Peyer's patch (tissue), 4 donors: ENCODE measurements around the gene FITM1. TPM values are rescaled to one million over a fixed set of nuclear protein-coding genes. Genes with fewer than 3 reads are reported as not detected.

Experiments
- DNase-seq, 3 donors: peaks; one replicate each; pipeline ENCODE4 v3.0.0-alpha.2; 2017 to 2019
- H3K27ac ChIP-seq, 4 donors: fragments of 200-600 bp; sonication (generic); one replicate each; pipeline ENCODE4 v1.5.1; 2016 to 2019
- H3K27me3 ChIP-seq, 2 donors: fragments of 200-600 bp; sonication (generic); one replicate each; pipeline ENCODE4 v1.5.1; 2019
- H3K36me3 ChIP-seq, 3 donors: fragments of 200-600 bp; sonication (generic); one replicate each; pipeline ENCODE4 v1.5.1; 2016 to 2019
- H3K4me1 ChIP-seq, 4 donors: fragments of 200-600 bp; sonication (generic); one replicate each; pipeline ENCODE4 v1.5.1; 2016 to 2019
- H3K4me3 ChIP-seq, 4 donors: fragments of 200-600 bp; sonication (generic); 1 replicate in 3 of 4; 2 replicates in 1 of 4; pipeline ENCODE4 v1.5.1; 2016 to 2019; ENCODE audit warnings: mild to moderate bottlenecking in 1 of 4
- H3K9me3 ChIP-seq, 4 donors: fragments of 200-600 bp; sonication (generic); one replicate each; pipeline ENCODE4 v1.5.1; 2016 to 2019; ENCODE audit warnings: mild to moderate bottlenecking in 1 of 4
- CTCF ChIP-seq, 6 experiments: fragments of 450-650 bp in 4 of 6; fragments of 200-600 bp in 2 of 6; sonication (generic) in 1 of 6; IDR thresholded peaks; one replicate each; pipeline ENCODE4 v1.5.1; 2017 to 2019; ENCODE audit warnings: antibody characterized with exemption in 6 of 6, mild to moderate bottlenecking in 3 of 6, moderate library complexity in 1 of 6
- POLR2A ChIP-seq, 2 donors: fragments of 450-650 bp; IDR thresholded peaks; one replicate each; pipeline ENCODE4 v1.5.1; 2017; ENCODE audit warnings: antibody characterized with exemption in 2 of 2, mild to moderate bottlenecking in 2 of 2, moderate library complexity in 2 of 2
- total RNA-seq, 4 donors: library from RNA; depleted of rRNA; stranded (reverse); fragments of >200 nt; gene quantifications; one replicate each; pipeline ENCODE4 v1.1.0, GENCODE V29; 2016

Gene FITM1
- total RNA-seq, 4 donors from 2014 or later = 2.6 to 11.3 (median 3.9) TPM; not detected in 1

GRCh38 chr14:24094841-24095270 lies 35.6 kb upstream of the FITM1 start:
- TF ChIP-seq POLR2A (IDR thresholded peaks at IDR 0.05) = no peak
- no peak for TF ChIP-seq CTCF (IDR thresholded peaks at IDR 0.05)
- Histone ChIP-seq H3K27ac (peak overlapping the region; percentile 94 to 100 (median 98)), H3K9me3 (no peaks in the 10 kb centered on the region), H3K4me3 (peak overlapping the region; percentile 72 to 96 (median 90)), H3K27me3 (no peaks in the 10 kb centered on the region), H3K36me3 (peaks cover 0 to 28% (median 0%) of the 10 kb centered on the region in 3 donors), H3K4me1 (peaks cover 7 to 28% (median 15%) of the 10 kb centered on the region in 4 donors)
- DNase-seq = peak in 2 of 3 donors; percentile 30 to 58

- Histone ChIP-seq H3K36me3 (peaks cover 0 to 34% (median 0%) of the 10 kb centered on the region in 3 donors), H3K27me3 (no peaks in the 10 kb centered on the region), H3K27ac (peak overlapping the region; percentile 94 to 100 (median 98)), H3K4me1 (peaks cover 7 to 28% (median 15%) of the 10 kb centered on the region in 4 donors), H3K9me3 (no peaks in the 10 kb centered on the region), H3K4me3 (peak overlapping the region; percentile 72 to 96 (median 90))
- TF ChIP-seq POLR2A (IDR thresholded peaks at IDR 0.05) (peak; percentile 92 to 96), CTCF (IDR thresholded peaks at IDR 0.05) (no peak)
- peak; percentile 84 to 94 (median 94) for DNase-seq
Observed at GRCh38 chr14:24095271-24096068, 35.0 kb upstream of the FITM1 start.

GRCh38 chr14:24096545-24097181 lies 33.8 kb upstream of the FITM1 start:
- H3K4me1 ChIP-seq = peaks cover 7 to 20% (median 11%) of the 10 kb centered on the region in 4 donors
- peak in 1 of 3 donors; percentile 42 for DNase-seq
- H3K27ac ChIP-seq = peak overlapping the region in 1 of 4 donors; percentile 15

GRCh38 chr14:24098229-24098926 lies 32.1 kb upstream of the FITM1 start:
- Histone ChIP-seq H3K4me1 (peaks cover 4 to 17% (median 8%) of the 10 kb centered on the region in 4 donors), H3K9me3 (no peaks in the 10 kb centered on the region), H3K36me3 (peaks cover 0 to 63% (median 0%) of the 10 kb centered on the region in 3 donors), H3K4me3 (no peak overlapping the region), H3K27me3 (no peaks in the 10 kb centered on the region), H3K27ac (no peak overlapping the region)
- DNase-seq = peak in 1 of 3 donors; percentile 43
- TF ChIP-seq POLR2A (IDR thresholded peaks at IDR 0.05) (peak in 1 of 2 donors; percentile 10), CTCF (IDR thresholded peaks at IDR 0.05) (no peak)

More at GRCh38 chr14:24096545-24097181, 33.8 kb upstream of the FITM1 start:
- Histone ChIP-seq H3K4me3 (peak overlapping the region in 2 of 4 donors; percentile 1 to 72), H3K9me3 (no peaks in the 10 kb centered on the region), H3K36me3 (peaks cover 0 to 46% (median 0%) of the 10 kb centered on the region in 3 donors), H3K27me3 (no peaks in the 10 kb centered on the region)
- TF ChIP-seq CTCF (IDR thresholded peaks at IDR 0.05) (no peak), POLR2A (IDR thresholded peaks at IDR 0.05) (no peak)
